Keratinocyte (primary cell): ENCODE data around the gene ZC3H12D.

Experiments
- CTCF ChIP-seq, 3 experiments: IDR thresholded peaks in 1 of 3; conservative IDR thresholded peaks in 1 of 3; optimal IDR thresholded peaks in 1 of 3; 2 replicates in 2 of 3; 3 replicates in 1 of 3; pipeline versions ENCODE3 to v1.5.1; 2011; ENCODE audit warnings: low read length in 3 of 3, mild to moderate bottlenecking in 3 of 3, moderate library complexity in 2 of 3, control low read depth in 1 of 3, inconsistent platforms in 1 of 3; ENCODE audit not compliant: insufficient read depth in 2 of 3; ENCODE audit errors: extremely low read depth in 1 of 3
- EZH2 ChIP-seq: IDR thresholded peaks from one replicate; pipeline ENCODE4 v1.6.1; 2012; ENCODE audit warnings: inconsistent platforms, mild to moderate bottlenecking, low read length, moderate library complexity

DNA sequence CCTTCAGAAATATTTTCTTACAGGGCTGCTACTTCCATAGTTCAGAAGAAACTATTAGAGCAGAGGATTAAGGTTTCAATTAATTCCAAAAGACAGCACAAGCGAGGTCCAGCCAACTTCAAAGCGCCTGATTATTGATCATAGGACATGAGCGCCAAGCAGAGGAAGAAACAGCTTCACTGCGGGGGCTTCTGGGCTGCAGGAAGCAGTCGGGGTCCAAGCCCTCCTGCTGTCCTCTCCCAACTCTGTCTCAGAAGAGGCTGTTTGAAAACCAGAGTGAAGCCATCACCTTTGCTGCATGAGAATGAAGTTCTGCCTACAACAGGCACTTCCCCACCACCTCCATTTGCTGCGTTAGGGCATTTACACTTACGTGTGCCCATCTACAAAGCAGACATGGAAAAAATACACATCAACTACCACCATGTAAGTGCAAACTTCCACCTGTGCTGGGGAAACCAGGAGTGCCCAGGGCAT is 60.8 kb downstream of the ZC3H12D start:
- TF ChIP-seq CTCF (optimal IDR thresholded peaks at IDR 0.05 in 1 of 3, IDR thresholded peaks at IDR 0.05 in 1 of 3, conservative IDR thresholded peaks at IDR 0.05 in 1 of 3; ENCODE audit: extremely low read depth in 1 of 3, insufficient read depth in 2 of 3, low read length in 3 of 3): no peak
- no peak for TF ChIP-seq EZH2
